NOMO-1 treated with dmso at 0.1 percent for 144 hours (cell line): Measurements from ENCODE around the gene VSIG10.

Experiments used
- DNase-seq: peaks from one replicate; lab custom pipeline; 2025; ENCODE audit not compliant: unreplicated experiment; lab: John Stamatoyannopoulos, UW

VSIG10 gene

GRCh38 chr12:118060301-118061010 is 43.4 kb downstream of the VSIG10 start:
- no peak for DNase-seq

- DNase-seq: no peak
Observed at GRCh38 chr12:118059341-118060191, 44.2 kb downstream of the VSIG10 start.

- DNase-seq: no peak
Observed at GRCh38 chr12:118058881-118059280, 44.9 kb downstream of the VSIG10 start.

GRCh38 chr12:118058227-118058626 is 45.6 kb downstream of the VSIG10 start:
- no peak for DNase-seq

GRCh38 chr12:118055865-118056773 is 47.7 kb downstream of the VSIG10 start:
- no peak for DNase-seq

GRCh38 chr12:118055144-118055557 is 48.7 kb downstream of the VSIG10 start:
- DNase-seq: peak; percentile 32

- DNase-seq: no peak
Observed at GRCh38 chr12:118053071-118053985, 50.5 kb downstream of the VSIG10 start.

- no peak for DNase-seq
Observed at GRCh38 chr12:118052324-118053070, 51.3 kb downstream of the VSIG10 start.

GRCh38 chr12:118050972-118051910 is 52.6 kb downstream of the VSIG10 start:
- no peak for DNase-seq

GRCh38 chr12:118046430-118046829 is 57.4 kb downstream of the VSIG10 start:
- DNase-seq: no peak

GRCh38 chr12:118044577-118044976 is 59.2 kb downstream of the VSIG10 start:
- no peak for DNase-seq

- DNase-seq: no peak
Observed at GRCh38 chr12:118044075-118044474, 59.7 kb downstream of the VSIG10 start.

- DNase-seq: no peak
Observed at GRCh38 chr12:118042091-118042490, 61.7 kb downstream of the VSIG10 start.

GRCh38 chr12:118038137-118038536 is 65.7 kb downstream of the VSIG10 start:
- DNase-seq: no peak

GRCh38 chr12:118036672-118037411 is 67.0 kb downstream of the VSIG10 start:
- no peak for DNase-seq

- DNase-seq: no peak
Observed at GRCh38 chr12:118035190-118036041, 68.4 kb downstream of the VSIG10 start.
